ENCODE results near the gene SNIP1.
"Not testable (repeated sequence)": the region's sequence is repeated elsewhere in the genome, so short reads cannot be mapped to it uniquely, and the experiment has no call there.

The SNIP1 gene

DNA sequence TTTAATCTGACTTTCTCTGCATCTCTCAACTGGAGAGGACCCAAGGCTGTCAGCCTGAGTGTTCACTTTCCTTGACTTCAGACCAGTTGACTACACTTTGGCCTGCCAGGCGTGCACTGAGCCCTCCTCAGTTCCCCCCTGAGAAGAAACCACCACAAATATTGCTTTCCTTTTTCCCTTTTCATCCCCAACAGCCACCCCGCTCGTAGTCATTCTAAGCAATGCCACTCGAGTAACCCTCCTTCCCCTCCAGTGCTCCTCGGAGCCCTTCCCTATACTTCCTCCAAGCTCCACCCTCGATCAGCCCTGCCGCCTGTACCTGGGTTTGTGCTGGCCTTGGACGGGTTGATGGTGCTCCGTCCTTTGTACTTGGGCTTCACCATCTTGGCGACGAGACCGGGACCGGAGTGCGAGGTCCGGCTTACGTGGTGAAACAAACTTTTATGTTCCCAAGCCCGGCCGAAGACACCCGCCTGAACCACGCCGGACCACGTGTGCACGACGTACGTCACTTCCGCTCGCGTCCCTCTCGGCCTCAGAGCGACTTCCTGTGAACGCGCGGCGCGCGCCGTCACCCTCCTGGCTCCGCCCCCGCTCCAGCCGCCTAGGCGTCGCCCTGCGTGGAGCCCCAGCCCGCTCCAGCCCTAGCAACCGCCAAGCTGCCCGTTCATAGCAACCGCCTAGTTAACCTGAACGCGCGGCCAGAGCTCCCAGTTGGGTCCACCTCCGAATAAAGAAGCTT is 41.5 kb upstream of the SNIP1 start, which contains the start of gene GNL2:
TSS of gene GNL2 (minus strand) at position 498 of the 742 bp plus-strand sequence. CDS start at position 383, 115 bp downstream.
- CTCF ChIA-PET, result interaction anchor here (0.7 to 16.0 kb wide), 6 partner anchors 10 to 264 kb away, joined by 3 to 359 read pairs (median 4); partner anchors contain the start of genes MEAF6 and MTF1
- no peak for TF ChIP-seq CTCF (IDR thresholded peaks at IDR 0.05; ENCODE audit: control extremely low read depth, extremely low read depth, low read depth, missing control alignments)
- peak; percentile 99 for DNase-seq (ENCODE audit: extremely low spot score)
- POLR2A ChIA-PET, result interaction anchor here (1.1 kb wide), 1 partner anchor 95 kb away, joined by 5 read pairs; a partner anchor contains a TSS

DNA sequence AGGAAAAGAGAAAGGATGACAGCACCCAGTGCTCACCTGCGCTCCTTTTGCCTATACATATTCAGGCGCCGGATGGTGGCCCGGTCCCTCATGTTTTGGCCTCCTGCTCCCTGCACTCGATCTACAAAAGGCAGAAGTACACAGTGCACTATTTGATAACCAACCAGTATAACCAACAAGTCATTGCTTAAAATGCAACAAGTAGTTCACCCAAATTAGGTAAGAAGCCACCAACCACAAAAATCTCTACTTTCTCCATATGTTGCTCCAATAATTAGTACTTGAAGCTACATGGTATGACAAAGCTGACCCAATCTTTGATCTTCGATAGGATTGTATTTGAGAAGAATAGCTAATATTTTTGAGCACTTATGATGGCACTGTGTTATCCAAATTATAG is 39.6 kb upstream of the SNIP1 start:
- CTCF ChIA-PET, result interaction anchor here (1.1 to 1.5 kb wide), 2 partner anchors 10 to 29 kb away, joined by 3 to 6 read pairs; no protein-coding TSS in a partner anchor
- POLR2A ChIA-PET, result no interaction called here

DNA sequence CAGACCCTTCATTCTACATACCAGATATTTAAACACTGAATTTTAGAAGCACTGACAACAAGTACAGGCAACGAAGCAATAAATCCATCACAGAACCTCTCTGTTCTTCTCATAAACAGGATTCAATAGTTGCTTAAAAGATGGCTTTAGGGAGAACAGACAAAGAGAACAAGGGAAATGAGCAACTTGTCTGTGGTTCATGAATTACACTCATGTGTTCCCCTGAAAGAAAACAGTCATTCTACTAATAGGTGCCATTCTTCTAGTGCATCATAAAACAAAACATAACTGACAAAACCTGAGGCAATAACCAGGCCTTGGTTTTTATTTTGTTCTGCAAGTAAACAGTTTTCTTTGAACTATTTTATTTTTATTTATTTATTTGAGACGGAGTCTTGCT is 34.8 kb upstream of the SNIP1 start:
- no peak for TF ChIP-seq CTCF (IDR thresholded peaks at IDR 0.05; ENCODE audit: control extremely low read depth, extremely low read depth, low read depth, missing control alignments)
- ChIA-PET POLR2A (interaction anchor here (1.1 kb wide), 1 partner anchor 102 kb away, joined by 4 read pairs; no protein-coding TSS in a partner anchor), CTCF (interaction anchor here (1.6 kb wide), 1 partner anchor 14 kb away, joined by 4 read pairs; no protein-coding TSS in a partner anchor)
- DNase-seq (ENCODE audit: extremely low spot score), result no peak

More for the DNA sequence above, 39.6 kb upstream of the SNIP1 start:
- no peak for TF ChIP-seq CTCF (IDR thresholded peaks at IDR 0.05; ENCODE audit: control extremely low read depth, extremely low read depth, low read depth, missing control alignments)
- DNase-seq (ENCODE audit: extremely low spot score), result no peak

GRCh38 chr1:37584544-37584943 is 30.5 kb upstream of the SNIP1 start:
- POLR2A ChIA-PET; DNase-seq (ENCODE audit: extremely low spot score): not testable (repeated sequence)
- CTCF ChIA-PET, result interaction anchor here (0.7 kb wide), 1 partner anchor 18 kb away, joined by 3 read pairs; no protein-coding TSS in a partner anchor

DNA sequence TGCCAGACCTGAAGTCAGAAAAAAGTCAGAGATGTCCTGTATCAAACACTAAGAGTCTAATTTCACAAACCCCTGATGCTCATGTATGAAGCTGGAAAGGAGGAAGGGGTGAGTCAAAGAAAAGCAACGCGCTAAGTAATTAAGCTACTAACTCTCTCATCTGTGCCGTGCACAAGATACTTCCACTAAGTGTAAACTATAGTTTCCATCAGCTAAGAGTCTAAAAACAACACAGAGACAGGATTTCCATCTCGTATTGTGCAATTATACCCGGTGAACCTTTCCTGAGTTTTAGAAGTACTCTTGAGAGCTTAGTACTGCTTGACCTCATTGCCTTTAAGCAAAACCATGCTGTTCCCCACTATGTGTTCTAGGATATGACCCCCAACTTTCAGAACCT is 21.6 kb upstream of the SNIP1 start:
- no peak for TF ChIP-seq CTCF (IDR thresholded peaks at IDR 0.05; ENCODE audit: control extremely low read depth, extremely low read depth, low read depth, missing control alignments)
- no peak for DNase-seq (ENCODE audit: extremely low spot score)
- ChIA-PET POLR2A (no interaction called here), CTCF (no interaction called here)

- POLR2A ChIA-PET, result no interaction called here
- CTCF ChIA-PET, result interaction anchor here (0.8 kb wide), 1 partner anchor 10 kb away, joined by 3 read pairs; no protein-coding TSS in a partner anchor
- TF ChIP-seq CTCF (IDR thresholded peaks at IDR 0.05; ENCODE audit: control extremely low read depth, extremely low read depth, low read depth, missing control alignments), result no peak
- DNase-seq (ENCODE audit: extremely low spot score), result no peak
These were observed 20.9 kb upstream of the SNIP1 start for GRCh38 chr1:37574834-37575480.
